Measurements from ENCODE around the gene PTRH2.
"Not testable (repeated sequence)": the region's sequence is repeated elsewhere in the genome, so short reads cannot be mapped to it uniquely, and the experiment has no call there.

Gene PTRH2

GRCh38 chr17:59707149-59707970, at the start of gene PTRH2, which contains the start of gene VMP1:
PTRH2 (minus strand) TSS chr17:59707430; CDS start chr17:59697978, 9,452 bp downstream.
VMP1 (plus strand) TSS chr17:59707654; CDS start chr17:59731447, 23,793 bp downstream.
- peak; percentile 100 for DNase-seq (ENCODE audit: low read depth, low spot score)

DNA sequence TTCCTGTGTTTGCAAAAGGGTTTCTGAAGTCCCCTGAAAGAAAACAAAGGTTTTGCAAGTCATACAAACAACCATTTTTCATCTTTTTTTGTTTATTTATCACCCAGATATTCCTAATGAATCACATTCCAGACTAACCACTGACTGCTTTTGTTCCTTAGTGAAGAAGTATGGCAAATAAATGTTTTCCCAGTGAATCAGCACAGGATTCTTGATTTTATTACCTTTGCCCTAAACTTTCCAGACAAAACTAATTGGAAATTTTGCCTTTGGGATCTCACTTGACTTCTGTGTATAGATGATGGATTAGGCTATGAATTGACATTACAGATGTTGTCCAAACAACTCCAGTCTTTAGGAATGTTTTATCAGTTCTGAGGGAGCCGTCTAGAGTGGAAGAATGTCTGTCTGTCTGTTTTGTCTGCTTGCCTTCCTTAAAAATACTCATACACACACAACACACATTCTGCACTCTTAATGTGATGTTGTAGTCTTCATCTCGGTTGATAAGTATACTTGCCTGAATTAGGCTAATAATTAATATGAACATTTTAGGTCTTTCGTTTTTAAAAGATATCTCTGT, 49.1 kb upstream of the PTRH2 start:
- DNase-seq (ENCODE audit: low read depth, low spot score), result no peak

DNA sequence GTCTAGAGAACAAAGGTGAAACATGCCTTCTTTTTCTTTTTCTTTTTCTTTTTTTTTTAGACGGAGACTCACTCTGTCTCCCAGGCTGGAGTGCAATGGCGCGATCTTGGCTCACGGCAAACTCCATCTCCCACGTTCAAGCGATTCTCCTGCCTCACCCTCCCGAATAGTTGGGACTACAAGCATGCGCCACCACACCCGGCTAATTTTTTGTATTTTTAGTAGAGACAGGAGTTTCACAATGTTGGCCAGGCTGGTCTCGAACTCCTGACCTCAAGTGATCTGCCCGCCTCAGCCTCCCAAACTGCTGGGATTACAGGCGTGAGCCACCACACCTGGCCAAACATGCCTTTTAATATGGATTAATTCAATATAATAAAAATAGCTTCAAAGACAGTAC, 47.8 kb upstream of the PTRH2 start:
- DNase-seq (ENCODE audit: low read depth, low spot score), result not testable (repeated sequence)

- DNase-seq (ENCODE audit: low read depth, low spot score), result no peak
These were observed 47.3 kb upstream of the PTRH2 start for GRCh38 chr17:59754552-59754951.

DNA sequence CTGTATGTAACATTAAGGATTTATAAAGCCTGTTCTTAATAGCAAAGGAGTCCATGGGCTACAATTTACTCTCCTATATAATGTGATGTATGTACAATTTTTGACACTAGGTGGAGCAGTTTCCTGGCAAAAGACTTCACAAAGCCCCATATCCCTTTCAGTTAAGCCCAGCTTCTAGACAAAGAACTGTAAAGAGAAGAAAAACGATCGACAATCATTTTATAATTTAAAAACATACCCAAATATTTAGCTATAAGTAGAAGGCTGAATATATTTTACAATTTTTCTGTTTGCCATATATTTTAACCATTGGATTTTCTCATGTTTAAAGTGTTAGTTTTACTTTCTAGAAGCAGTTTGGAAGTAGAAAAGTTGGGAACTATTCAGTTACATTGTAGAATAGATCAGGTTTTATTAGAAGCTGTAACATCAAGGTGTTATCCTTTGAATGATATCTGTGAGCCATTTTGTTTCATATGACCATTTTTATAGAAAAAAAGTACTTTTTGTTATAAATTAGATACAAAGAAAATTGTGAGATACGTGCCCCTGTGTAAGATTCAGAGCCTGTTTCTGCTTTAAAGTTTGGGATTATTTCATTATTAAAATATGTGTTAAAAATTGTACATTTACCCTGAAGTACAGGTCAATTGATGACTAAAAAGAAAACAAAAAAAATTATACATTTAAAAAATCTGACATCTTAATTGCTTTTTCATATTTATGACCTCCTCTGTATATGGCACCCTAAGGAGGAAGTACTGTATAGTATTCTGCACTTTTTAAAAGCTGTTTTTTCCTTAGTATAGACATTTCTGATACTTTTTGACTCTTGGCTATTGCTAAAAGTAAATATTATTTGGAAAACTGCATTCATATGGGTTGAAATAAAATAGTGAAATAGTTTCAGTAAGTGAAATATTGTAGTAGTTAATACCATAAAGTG, 46.6 kb upstream of the PTRH2 start:
- peak; percentile 55 for DNase-seq (ENCODE audit: low read depth, low spot score)

- DNase-seq (ENCODE audit: low read depth, low spot score), result no peak
These were observed 45.7 kb upstream of the PTRH2 start for GRCh38 chr17:59752922-59753321.

DNA sequence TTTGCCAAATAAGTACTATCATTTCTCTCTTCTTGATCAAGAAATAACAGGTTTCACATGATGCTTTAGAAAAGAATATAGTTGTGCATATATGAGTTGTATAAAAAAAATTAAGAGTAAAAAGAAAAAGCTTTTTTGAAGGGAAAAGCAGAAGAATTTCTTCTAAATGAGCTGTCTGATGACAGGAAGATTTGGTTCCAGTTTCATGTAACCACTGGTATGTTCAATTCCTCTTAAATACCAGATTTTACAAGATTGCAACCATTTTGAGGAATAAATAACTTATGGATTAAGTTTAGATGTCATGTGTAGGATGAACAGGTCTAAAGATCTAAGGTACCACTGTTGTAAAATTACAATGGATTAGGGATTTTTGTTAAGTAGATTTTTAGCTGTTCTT, 45.2 kb upstream of the PTRH2 start:
- no peak for DNase-seq (ENCODE audit: low read depth, low spot score)

DNA sequence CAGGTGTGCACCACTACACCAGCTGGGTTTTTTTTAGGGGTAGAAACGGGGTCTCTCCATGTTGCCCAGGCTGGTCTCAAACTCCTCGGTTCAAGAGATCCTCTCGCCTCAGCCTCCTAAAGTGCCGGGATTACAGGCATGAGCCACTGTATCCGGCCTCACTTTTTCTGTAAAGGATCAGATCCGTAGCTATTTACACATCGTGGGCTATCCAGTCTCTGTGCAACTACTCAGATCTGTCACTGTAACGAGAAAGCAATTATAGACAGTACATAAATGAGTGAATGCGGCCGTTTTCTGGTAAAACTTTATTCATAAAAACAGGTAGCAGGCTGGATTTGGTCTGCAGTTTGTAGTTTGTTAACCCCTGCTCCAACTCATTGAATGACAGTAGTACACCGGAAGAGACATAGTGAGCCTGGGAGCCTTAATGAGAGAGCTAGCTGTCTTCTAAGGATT, 44.8 kb upstream of the PTRH2 start:
- DNase-seq (ENCODE audit: low read depth, low spot score), result no peak

DNA sequence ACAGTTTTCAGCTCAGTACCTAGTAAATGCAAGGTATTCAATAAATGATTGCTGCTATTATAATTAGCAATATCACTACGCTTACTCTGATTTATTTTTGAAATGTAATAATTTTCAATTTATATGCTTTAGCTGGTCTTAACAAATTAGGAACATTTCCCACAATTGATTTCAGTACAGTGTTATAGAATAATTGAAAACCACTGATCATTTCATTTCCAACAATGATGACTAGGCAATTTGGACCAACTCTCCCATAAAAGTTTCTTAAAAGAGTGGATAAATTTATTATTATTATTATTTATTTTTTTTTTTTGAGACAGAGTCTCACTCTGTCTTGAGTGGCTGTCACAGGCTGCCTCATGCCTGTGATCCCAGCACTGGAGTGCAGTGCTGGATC, 41.4 kb upstream of the PTRH2 start:
- DNase-seq (ENCODE audit: low read depth, low spot score), result no peak

DNA sequence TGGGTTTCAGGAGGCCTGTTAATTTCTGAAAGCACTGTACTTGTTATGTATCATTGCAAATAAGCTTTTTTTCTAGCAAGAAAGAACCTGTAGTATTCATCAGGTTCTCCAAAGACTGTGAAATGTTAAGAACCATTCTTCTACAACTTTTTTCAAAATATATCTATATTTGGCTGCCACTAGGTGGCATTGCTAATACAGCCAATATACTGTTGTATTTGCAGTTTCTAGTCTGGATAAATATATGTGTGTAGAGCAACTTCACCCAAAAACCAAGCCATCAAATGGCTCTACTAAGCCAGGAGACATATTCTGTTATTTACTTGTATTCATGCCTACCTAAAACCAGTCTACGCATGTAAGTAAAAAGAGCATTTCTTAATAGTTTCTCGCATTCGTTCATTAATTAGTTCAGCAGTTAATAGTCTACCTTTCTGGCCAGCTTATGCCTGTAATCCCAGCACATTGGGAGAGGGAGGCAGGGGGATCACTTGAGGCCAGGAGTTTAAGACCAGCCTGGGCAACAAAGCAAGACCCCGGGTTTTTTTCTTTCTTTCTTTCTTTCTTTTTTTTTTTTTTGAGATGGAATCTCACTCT, 39.7 kb upstream of the PTRH2 start:
- DNase-seq (ENCODE audit: low read depth, low spot score), result no peak

- no peak for DNase-seq (ENCODE audit: low read depth, low spot score)
These were observed 37.8 kb upstream of the PTRH2 start for GRCh38 chr17:59745040-59745439.

GRCh38 chr17:59743842-59744241, 36.6 kb upstream of the PTRH2 start:
- no peak for DNase-seq (ENCODE audit: low read depth, low spot score)

- DNase-seq (ENCODE audit: low read depth, low spot score), result no peak
These were observed 30.1 kb upstream of the PTRH2 start for GRCh38 chr17:59737324-59737723.

- no peak for DNase-seq (ENCODE audit: low read depth, low spot score)
These were observed 27.0 kb upstream of the PTRH2 start for GRCh38 chr17:59734226-59734625.

- no peak for DNase-seq (ENCODE audit: low read depth, low spot score)
These were observed 26.5 kb upstream of the PTRH2 start for GRCh38 chr17:59733697-59734096.

GRCh38 chr17:59730268-59730834, 23.1 kb upstream of the PTRH2 start:
- no peak for DNase-seq (ENCODE audit: low read depth, low spot score)

- no peak for DNase-seq (ENCODE audit: low read depth, low spot score)
These were observed 20.7 kb upstream of the PTRH2 start for GRCh38 chr17:59727817-59728533.

DNA sequence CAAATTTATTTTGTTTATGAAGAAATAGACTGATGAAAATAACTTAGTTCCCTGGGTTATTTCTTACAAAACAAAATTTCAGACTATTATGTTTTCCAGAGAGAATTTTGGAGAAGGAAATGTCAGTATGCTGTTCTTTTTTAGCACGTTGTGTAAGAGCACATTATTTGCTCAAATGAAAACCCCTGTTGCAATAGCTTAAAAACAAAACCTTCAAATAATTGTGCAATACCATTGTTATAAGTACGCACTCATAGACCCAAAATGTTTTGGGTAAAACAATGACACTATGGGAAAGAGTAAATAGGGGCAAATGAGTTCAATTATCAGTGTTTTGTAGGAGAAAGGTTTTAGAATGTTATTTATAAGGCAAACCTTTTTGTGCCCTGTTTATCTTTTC, 18.5 kb upstream of the PTRH2 start:
- DNase-seq (ENCODE audit: low read depth, low spot score), result no peak

DNA sequence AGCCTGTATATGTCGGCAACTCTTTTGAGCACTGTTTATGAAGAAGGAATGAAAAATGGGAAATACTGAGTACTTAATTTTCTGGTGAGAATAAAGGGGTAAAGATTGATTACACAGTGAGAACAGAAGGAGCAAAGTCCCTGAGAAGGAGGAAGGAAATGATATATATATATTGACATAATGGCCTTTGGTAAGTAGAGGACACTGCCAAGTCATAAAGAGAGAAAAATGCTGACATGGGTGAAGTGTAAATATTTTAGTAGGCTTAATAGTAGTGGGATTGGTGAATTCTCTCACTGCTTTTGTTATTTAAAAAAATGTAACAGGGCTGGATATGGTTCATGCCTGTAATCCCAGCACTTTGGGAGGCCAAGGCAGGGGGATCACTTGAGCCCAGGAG, 16.4 kb upstream of the PTRH2 start:
- DNase-seq (ENCODE audit: low read depth, low spot score), result no peak

GRCh38 chr17:59723041-59723440, 15.8 kb upstream of the PTRH2 start:
- no peak for DNase-seq (ENCODE audit: low read depth, low spot score)

DNA sequence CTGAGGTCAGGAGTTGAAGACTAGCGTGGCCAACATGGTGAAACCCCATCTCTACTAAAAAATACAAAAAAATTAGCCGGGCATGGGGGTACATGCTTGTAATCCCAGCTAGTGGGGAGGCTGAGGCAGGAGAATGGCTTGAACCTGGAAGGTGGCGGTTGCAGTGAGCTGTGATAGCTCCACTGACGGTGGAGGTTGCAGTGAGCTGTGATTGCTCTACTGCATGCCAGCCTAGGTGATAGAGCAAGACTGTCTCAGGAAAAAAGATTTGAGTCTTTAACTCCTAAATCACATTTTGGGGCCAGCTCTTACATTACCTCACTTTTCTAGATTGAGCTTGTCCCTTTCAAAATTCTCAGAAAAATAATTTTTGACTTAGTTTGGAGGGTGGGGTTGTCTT, 15.4 kb upstream of the PTRH2 start:
- no peak for DNase-seq (ENCODE audit: low read depth, low spot score)

Data from ELF-1 (cell line).